ENCODE measurements around the gene RNF152. TPM values are rescaled to one million over a fixed set of nuclear protein-coding genes. Genes with fewer than 3 reads are reported as not detected.

RNF152 gene
- total and polyA plus RNA-seq, 2 of the 4 experiments (the other 2 are of a cell fraction) = 7.5 to 18.5 TPM

DNA sequence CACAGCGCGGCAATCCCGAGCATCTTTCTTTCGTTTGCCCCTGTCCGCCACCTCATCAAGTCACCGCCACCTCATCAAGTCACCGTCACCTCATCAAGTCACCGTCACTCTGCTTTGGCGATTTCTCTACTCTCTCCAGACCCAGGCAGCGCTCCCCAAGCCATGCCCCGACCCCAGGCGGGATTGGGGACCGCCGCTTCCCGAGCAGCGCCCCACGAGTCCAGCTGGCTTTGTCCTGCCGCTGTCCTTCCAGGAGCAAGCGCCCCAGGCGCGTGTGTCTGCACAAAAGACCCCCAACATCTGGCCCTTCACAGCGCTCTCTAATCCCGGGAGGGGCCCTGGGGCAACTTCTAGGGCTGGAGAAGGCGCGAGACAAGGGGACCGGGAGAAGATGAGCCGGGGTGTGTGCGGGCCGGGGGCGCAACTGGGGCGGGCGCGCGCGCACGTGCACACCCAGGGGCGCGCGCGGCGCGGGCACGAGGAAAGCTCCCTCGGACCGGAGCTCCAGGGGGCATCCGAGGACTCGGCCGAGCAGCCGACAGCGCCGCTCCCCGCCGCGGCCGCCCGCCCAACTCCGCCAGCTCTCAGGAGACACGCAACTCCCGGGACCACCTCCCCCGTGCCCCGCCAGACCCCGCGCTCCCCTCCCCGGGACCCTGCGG, 633 bp upstream of the RNF152 start (continued):
- TF ChIP-seq, protein P1, sequence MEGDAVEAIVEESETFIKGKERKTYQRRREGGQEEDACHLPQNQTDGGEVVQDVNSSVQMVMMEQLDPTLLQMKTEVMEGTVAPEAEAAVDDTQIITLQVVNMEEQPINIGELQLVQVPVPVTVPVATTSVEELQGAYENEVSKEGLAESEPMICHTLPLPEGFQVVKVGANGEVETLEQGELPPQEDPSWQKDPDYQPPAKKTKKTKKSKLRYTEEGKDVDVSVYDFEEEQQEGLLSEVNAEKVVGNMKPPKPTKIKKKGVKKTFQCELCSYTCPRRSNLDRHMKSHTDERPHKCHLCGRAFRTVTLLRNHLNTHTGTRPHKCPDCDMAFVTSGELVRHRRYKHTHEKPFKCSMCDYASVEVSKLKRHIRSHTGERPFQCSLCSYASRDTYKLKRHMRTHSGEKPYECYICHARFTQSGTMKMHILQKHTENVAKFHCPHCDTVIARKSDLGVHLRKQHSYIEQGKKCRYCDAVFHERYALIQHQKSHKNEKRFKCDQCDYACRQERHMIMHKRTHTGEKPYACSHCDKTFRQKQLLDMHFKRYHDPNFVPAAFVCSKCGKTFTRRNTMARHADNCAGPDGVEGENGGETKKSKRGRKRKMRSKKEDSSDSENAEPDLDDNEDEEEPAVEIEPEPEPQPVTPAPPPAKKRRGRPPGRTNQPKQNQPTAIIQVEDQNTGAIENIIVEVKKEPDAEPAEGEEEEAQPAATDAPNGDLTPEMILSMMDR (conservative IDR thresholded peaks at IDR 0.05; ENCODE audit: low read depth, low read length) = peak; percentile 33; the same call in 1 of the 2 replicates
- peak; percentile 79 for TF ChIP-seq BHLHE40 (IDR thresholded peaks at IDR 0.05; ENCODE audit: low read depth, low read length)

DNA sequence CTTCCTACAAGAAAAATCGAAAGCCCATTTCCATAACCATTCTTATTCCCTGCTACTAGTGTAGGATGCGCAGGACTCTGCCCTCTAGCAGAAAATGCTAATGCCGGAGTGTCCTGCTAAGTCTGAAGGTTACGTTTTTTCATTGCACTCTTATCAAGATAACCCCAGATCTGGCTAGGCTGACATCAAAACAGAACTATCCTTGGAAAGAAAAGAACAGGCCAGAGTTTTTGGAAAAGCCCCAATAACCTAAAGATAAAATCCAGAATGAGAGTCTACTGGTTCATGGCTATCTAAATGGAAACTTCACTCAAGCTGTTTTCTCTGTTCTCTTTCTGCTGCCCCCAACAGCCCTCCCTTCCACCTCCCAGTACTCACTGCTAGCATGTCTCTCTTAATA, 913 bp downstream of the RNF152 start:
- ATAC-seq (ENCODE audit: low read depth) (no peak), DNase-seq (no peak)
- Histone ChIP-seq H3K27ac (ENCODE audit: insufficient read depth, low read length) (no peak overlapping the region), H4K8ac (ENCODE audit: low read depth in 2 of 2, low read length in 2 of 2) (no peak overlapping the region), H3K56ac (ENCODE audit: extremely low read depth, insufficient read depth, low read length) (no peak overlapping the region), H3K4me3 (ENCODE audit: insufficient read depth, low read depth, low read length) (no peak overlapping the region), H2BK5ac (ENCODE audit: low read depth, low read length, poor library complexity, severe bottlenecking) (no peak overlapping the region), H2AFZ (replicated peaks; ENCODE audit: low read length, poor library complexity) (no peak overlapping the region), H4K5ac (ENCODE audit: low read depth, low read length) (no peak overlapping the region), H3K18ac (ENCODE audit: low read depth, low read length) (no peak overlapping the region), H3K4me2 (ENCODE audit: low read depth, low read length) (peak overlapping the region; percentile 17; the same call in 1 of the 2 replicates), H2AK9ac (replicated peaks; ENCODE audit: low read depth, low read length, poor library complexity) (no peak overlapping the region), H2BK20ac (ENCODE audit: low read depth, low read length) (no peak overlapping the region), H3K9me1 (ENCODE audit: insufficient read depth, low read length) (no peaks in the 10 kb centered on the region; the same call in 1 of the 2 replicates), H3K79me1 (ENCODE audit: low read depth in 1 of 2, low read length in 2 of 2) (peaks cover 18 to 51% of the 10 kb centered on the region in 2 experiments), H3K9ac (ENCODE audit: low read depth, low read length) (no peak overlapping the region), H2BK15ac (ENCODE audit: low read depth, low read length) (no peak overlapping the region), H2BK120ac (ENCODE audit: low read depth, low read length) (no peak overlapping the region), H3K23ac (ENCODE audit: low read depth, low read length) (no peak overlapping the region), H4K91ac (ENCODE audit: insufficient read depth, low read depth, low read length) (no peak overlapping the region), H3K4ac (ENCODE audit: low read depth, low read length) (no peak overlapping the region), H3K14ac (replicated peaks; ENCODE audit: low read depth, low read length) (no peak overlapping the region), H3K27me3 (ENCODE audit: control insufficient read depth, insufficient read depth, low read length) (no peaks in the 10 kb centered on the region), H3K9me3 (ENCODE audit: control insufficient read depth, insufficient read depth, low read length) (no peaks in the 10 kb centered on the region), H3K36me3 (ENCODE audit: control insufficient read depth, insufficient read depth, low read length) (peaks cover 17% of the 10 kb centered on the region), H3K4me1 (ENCODE audit: control insufficient read depth, insufficient read depth, low read length) (peaks cover 7% of the 10 kb centered on the region), H4K20me1 (ENCODE audit: insufficient read depth, low read length) (peaks cover 3% of the 10 kb centered on the region), H2AK5ac (ENCODE audit: low read depth, low read length) (no peak overlapping the region)
- POLR2A ChIA-PET (ENCODE audit: unreplicated experiment) = no interaction called here
- CTCF ChIA-PET = no interaction called here
- BruUV-seq (replicated peaks) = TSS peak; percentile 15
- WGBS, 2 experiments (ENCODE audit: extremely low coverage in 2 of 2, insufficient read length in 1 of 2) = no CpG with 5 or more reads among the region's 4 CpGs
- dilution Hi-C loops (cut with HindIII; ENCODE audit: low sequenced_read_pairs, unreplicated experiment) (no loop called here), in situ Hi-C loops (cut with MboI; ENCODE audit: low sequenced_read_pairs) (loop anchor here (10.0 kb wide), 1 partner anchor 317 kb away; no protein-coding TSS in a partner anchor), intact Hi-C loops (cut with micrococcal nuclease) (loop anchor here (2.0 to 5.0 kb wide), 2 partner anchors 239 to 310 kb away; no protein-coding TSS in a partner anchor)
- no peak for TF ChIP-seq CHD1 (IDR thresholded peaks at IDR 0.05; ENCODE audit: low read depth, low read length)
- no peak for TF ChIP-seq FOS (IDR thresholded peaks at IDR 0.05; ENCODE audit: low read depth, low read length)
- TF ChIP-seq NFE2L2 (IDR thresholded peaks at IDR 0.05; ENCODE audit: low read depth, low read length) = no peak
- no peak for TF ChIP-seq SMC3 (IDR thresholded peaks at IDR 0.05; ENCODE audit: low read depth, low read length)
- TF ChIP-seq RAD21 (IDR thresholded peaks at IDR 0.05; ENCODE audit: low read length) = no peak
- TF ChIP-seq MXI1 (IDR thresholded peaks at IDR 0.05; ENCODE audit: borderline replicate concordance, low read depth, low read length) = no peak
- TF ChIP-seq, protein P1 (conservative IDR thresholded peaks at IDR 0.05; ENCODE audit: low read depth, low read length) = no peak
- TF ChIP-seq MAFK (IDR thresholded peaks at IDR 0.05; ENCODE audit: low read depth, low read length) = no peak
- no peak for TF ChIP-seq CEBPB (IDR thresholded peaks at IDR 0.05; ENCODE audit: low read depth, low read length)
- TF ChIP-seq, protein P2, sequence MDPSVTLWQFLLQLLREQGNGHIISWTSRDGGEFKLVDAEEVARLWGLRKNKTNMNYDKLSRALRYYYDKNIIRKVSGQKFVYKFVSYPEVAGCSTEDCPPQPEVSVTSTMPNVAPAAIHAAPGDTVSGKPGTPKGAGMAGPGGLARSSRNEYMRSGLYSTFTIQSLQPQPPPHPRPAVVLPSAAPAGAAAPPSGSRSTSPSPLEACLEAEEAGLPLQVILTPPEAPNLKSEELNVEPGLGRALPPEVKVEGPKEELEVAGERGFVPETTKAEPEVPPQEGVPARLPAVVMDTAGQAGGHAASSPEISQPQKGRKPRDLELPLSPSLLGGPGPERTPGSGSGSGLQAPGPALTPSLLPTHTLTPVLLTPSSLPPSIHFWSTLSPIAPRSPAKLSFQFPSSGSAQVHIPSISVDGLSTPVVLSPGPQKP (IDR thresholded peaks at IDR 0.05; ENCODE audit: borderline replicate concordance, low read depth, low read length) = no peak

Data from IMR-90 (cell line).